GM18907 (cell line): ENCODE results near the gene ACOT7.
"Not testable (repeated sequence)": the region's sequence is repeated elsewhere in the genome, so short reads cannot be mapped to it uniquely, and the experiment has no call there.

Experiments
- ATAC-seq: cut with Tn5 transposase; IDR thresholded peaks from one replicate; pipeline ENCODE4 v1.9.1; 2021; ENCODE audit warnings: mild to moderate bottlenecking, moderate library complexity; ENCODE audit not compliant: unreplicated experiment

The ACOT7 gene, protein sequence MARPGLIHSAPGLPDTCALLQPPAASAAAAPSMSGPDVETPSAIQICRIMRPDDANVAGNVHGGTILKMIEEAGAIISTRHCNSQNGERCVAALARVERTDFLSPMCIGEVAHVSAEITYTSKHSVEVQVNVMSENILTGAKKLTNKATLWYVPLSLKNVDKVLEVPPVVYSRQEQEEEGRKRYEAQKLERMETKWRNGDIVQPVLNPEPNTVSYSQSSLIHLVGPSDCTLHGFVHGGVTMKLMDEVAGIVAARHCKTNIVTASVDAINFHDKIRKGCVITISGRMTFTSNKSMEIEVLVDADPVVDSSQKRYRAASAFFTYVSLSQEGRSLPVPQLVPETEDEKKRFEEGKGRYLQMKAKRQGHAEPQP

GRCh38 chr1:6393400-6394187 is at the start of gene ACOT7:
ACOT7 (minus strand) TSS chr1:6393767; CDS start chr1:6393399, 368 bp downstream.
- ATAC-seq = peak; percentile 80

DNA sequence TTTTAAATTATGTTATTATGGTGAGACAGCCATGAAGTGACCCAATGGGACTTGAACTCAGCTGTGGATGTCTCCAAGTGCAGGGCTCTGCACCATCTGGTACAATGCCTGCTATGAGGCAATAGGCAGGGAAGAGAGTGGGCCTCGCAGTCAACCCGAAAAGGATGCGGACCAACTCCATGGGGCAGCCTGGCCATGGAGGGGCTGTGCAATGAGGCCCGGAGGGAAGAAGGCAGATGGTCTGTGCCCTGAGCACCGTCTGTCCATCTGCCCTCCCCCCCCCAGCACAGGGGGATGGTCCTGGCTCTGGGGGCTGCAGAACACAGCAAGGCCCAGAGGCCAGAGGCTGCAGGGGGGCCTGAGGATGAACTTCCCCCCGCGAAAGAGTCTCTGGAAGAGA is 48.0 kb upstream of the ACOT7 start:
- ATAC-seq = no peak

- ATAC-seq = no peak
Observed at GRCh38 chr1:6440198-6441126, 46.9 kb upstream of the ACOT7 start.

GRCh38 chr1:6438047-6438525 is 44.5 kb upstream of the ACOT7 start:
- ATAC-seq = no peak

DNA sequence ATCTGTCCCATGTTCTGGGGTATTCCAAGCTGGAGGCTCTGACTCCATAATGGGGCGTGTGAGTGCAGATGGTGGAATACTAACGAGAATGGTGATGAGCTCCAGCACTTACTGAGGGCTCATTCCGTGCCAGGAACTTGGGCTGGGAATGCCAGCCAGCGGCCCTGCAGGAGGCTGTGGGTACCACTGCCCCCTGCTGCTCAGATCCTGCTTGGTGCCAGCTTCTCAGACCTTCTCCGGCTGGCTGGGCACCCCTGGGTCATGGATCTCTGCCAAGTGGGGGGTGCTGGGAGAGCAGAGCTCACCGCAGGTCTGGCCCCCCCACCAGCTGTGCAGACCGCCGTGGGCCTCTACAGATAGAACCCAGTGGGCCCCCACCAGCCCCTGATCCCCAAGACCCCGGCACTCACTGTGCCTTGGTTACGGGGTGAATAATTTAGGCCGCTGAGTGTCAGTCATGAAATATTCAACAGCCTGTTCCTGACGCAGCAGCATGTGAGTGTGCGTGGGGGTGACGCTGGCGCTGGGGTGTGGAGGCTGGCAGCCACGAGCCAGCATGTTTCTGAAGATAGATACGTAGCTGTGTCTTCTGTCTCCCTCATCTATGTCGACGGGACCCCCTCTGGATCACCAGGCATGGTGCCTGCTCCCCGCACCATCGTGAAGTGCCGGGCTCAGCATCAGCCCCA is 43.6 kb upstream of the ACOT7 start:
- ATAC-seq = not testable (repeated sequence)

- not testable (repeated sequence) for ATAC-seq
Observed at GRCh38 chr1:6436277-6436676, 42.7 kb upstream of the ACOT7 start.

- no peak for ATAC-seq
Observed at GRCh38 chr1:6435547-6435946, 42.0 kb upstream of the ACOT7 start.

GRCh38 chr1:6435129-6435528 is 41.6 kb upstream of the ACOT7 start:
- no peak for ATAC-seq

- ATAC-seq = no peak
Observed at GRCh38 chr1:6434186-6434585, 40.6 kb upstream of the ACOT7 start.

- not testable (repeated sequence) for ATAC-seq
Observed at GRCh38 chr1:6431645-6432579, 38.3 kb upstream of the ACOT7 start.

GRCh38 chr1:6429660-6430411 is 36.3 kb upstream of the ACOT7 start:
- ATAC-seq = not testable (repeated sequence)

DNA sequence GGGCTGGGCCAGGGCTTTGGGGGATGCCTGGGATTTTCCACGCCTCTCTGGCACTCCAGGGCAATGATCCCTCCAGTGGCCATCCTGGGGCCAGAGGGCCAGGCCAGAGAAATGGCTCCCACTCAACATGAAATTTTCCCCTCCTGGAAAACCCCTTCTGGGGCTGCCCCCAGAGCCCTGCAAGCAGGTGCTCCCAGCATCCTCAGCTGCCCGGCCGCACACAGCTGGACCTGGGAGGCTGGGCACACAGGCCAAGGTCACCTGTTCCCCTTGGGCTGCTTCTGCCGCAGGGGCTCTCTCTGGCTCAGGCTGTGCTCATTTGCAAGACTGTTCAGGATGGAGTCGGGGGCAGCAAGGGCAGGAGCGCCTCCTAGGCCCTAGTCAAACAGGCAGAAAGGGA is 34.9 kb upstream of the ACOT7 start:
- not testable (repeated sequence) for ATAC-seq

- no peak for ATAC-seq
Observed at GRCh38 chr1:6427441-6428390, 34.1 kb upstream of the ACOT7 start.

GRCh38 chr1:6426972-6427350 is 33.4 kb upstream of the ACOT7 start:
- ATAC-seq = no peak

GRCh38 chr1:6426277-6426971 is 32.9 kb upstream of the ACOT7 start:
- no peak for ATAC-seq

DNA sequence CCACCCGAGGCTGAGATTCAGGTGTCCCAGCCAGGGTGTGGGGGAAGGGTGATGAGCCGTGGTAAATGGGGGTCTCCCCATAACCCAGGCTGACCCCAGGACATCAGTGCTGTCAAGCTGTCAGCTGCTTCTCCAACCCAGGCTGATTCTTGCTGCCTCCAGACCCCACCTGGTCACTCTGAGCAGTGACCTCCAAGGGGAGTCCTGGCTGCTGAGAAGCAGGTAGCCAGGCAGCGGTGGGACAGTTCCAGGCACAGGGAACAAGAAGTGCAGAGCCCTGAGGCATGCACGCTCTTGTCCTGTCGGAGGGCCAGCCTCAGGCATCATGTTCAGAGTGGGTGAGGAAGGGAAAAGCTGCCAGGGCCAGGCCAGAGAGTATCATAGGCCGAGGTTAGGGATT is 32.1 kb upstream of the ACOT7 start:
- ATAC-seq = no peak
